GM10266 (cell line): ENCODE data around the gene CDC34.

Source experiments
- DNase-seq: peaks from one replicate; pipeline ENCODE4 v3.0.0; 2012; ENCODE audit errors: extremely low spot score
- CTCF ChIP-seq: IDR thresholded peaks from 2 replicates; pipeline ENCODE4 v1.5.1; 2012; ENCODE audit warnings: mild to moderate bottlenecking, low read depth; ENCODE audit not compliant: control insufficient read depth, insufficient read depth; ENCODE audit errors: missing control alignments

Gene CDC34

GRCh38 chr19:518598-519231 is 12.8 kb upstream of the CDC34 start:
- TF ChIP-seq CTCF, result no peak
- DNase-seq, result no peak

- no peak for TF ChIP-seq CTCF
- no peak for DNase-seq
These were observed 12.1 kb upstream of the CDC34 start for GRCh38 chr19:519449-519865.

- no peak for TF ChIP-seq CTCF
- DNase-seq, result no peak
These were observed 8.8 kb upstream of the CDC34 start for GRCh38 chr19:522726-523125.

- no peak for DNase-seq
- TF ChIP-seq CTCF, result no peak
These were observed 7.4 kb upstream of the CDC34 start for GRCh38 chr19:524062-524674.

- no peak for TF ChIP-seq CTCF
- no peak for DNase-seq
These were observed 6.5 kb upstream of the CDC34 start for GRCh38 chr19:525029-525428.

GRCh38 chr19:525857-526419 is 5.6 kb upstream of the CDC34 start:
- TF ChIP-seq CTCF, result no peak
- DNase-seq, result no peak
